Measurements from ENCODE around the gene LRMDA.
"Not testable (repeated sequence)": the region's sequence is repeated elsewhere in the genome, so short reads cannot be mapped to it uniquely, and the experiment has no call there.

LRMDA gene

GRCh38 chr10:76584466-76584865 is 1153.0 kb downstream of the LRMDA start:
- not testable (repeated sequence) for DNase-seq

All from fibroblast of skin of abdomen (primary cell).